SK-MEL-5 (cell line): ENCODE results near the gene HTR1E. TPM values are rescaled to one million over a fixed set of nuclear protein-coding genes. Genes with fewer than 3 reads are reported as not detected.

Experiments
- DNase-seq: peaks from one replicate; pipeline ENCODE4 v3.0.0-alpha.2; 2016; ENCODE audit warnings: low read depth, low spot score
- in situ Hi-C: cut with HindIII; loops from 2 replicates; pipeline ENCODE4 v1.10.0; 2016; ENCODE audit warnings: low sequenced_read_pairs, high pct_unique_total_duplicates, low pct_unique_long_range_greater_than_20kb
- small RNA-seq, 2 experiments: library from RNA; depleted of rRNA; stranded (forward); fragments of <200 nt; gene quantifications; one replicate each; pipeline ENCODE3, GENCODE V24; 2014
- total RNA-seq: library from RNA; depleted of rRNA; stranded (reverse); fragments of >200 nt; shearing (Covaris generic); gene quantifications from 2 replicates; pipeline ENCODE4 v1.2.3, GENCODE V29; 2014; rRNA removed

Gene HTR1E
- total RNA-seq, 1 experiment from 2014 or later = not detected

DNA sequence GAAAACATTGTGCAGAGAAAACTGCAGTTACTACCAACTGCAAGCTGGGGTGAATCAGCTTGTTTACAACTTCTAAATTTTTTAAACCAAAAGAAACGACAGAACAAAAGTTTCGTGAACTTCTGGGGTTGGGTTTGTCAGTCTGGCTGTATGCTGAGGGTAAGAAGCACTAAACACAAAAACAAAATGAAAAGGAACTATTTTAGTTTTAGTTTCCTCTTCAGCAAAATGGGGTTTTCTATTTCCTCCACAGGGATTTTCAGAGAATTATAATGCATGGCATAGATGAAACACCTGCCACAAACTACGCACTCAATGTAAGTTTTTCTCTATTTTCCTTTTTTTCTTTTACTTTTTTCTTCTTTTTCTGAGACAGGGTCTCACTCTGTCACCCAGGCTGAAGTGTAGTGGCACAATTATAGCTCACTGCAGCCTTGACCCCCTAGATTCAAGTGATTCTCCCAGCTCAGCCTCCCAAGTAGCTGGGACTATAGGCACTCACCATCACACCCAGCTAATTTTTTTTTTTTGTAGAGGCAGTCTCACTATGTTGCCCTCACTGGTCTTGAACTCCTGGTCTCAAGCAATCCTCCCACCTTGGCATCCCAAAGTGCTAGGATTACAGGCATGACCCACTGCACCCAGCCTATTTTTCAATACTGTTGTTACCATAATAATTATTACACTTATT is 117.0 kb downstream of the HTR1E start:
- no peak for DNase-seq
- in situ Hi-C loops = no loop called here

DNA sequence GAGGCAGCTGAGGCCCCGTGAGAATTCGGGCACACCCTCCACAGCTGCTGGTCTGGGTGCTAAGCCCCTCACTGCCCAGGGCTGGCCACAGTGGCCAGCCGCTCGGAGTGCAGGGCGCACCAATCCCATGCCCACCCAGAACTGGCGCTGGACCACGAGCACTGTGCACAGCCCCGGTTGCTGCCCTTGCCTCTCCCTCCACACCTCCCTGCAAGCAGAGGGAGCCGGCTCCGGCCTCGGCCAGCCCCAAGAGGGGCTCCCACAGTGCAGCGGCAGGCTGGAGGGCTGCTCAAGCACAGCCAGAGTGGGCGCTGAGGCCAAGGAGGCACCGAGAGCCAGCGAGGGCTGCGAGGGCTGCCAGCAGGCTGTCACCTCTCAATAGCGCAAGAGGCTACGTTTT is 122.6 kb downstream of the HTR1E start:
- in situ Hi-C loops = no loop called here
- no peak for DNase-seq

DNA sequence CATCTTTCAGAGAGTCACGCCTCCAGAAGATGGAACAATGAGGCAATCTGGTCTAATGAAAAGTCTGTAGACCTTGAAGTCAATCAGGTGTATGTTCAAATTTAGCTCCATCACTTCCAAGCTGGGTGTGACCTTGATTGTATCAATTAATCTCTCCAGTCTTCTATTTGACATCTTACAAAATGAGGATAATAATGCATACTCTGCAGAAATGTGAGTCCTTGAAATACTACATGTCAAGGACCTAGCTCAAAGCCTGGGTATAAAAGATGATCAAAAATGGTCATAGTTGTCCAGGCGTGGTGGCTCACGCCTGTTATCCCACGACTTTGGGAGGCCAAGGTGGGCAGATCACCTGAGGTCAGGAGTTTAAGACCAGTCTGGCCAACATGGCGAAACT is 127.8 kb downstream of the HTR1E start:
- in situ Hi-C loops = no loop called here
- no peak for DNase-seq

Small RNA genes lying within 50 kb of the gene (small RNA-seq; reads per million reads assigned to genes)
- gene AL157777.2 (0 reads per million in 2 experiments), gene MTHFD2P2 (0 reads per million in 2 experiments)

Other genes starting within 250 kb of the HTR1E start
- 0.55 TPM in 1 of 2 replicates, not detected in the other for gene CGA, start 157.6 kb downstream of the HTR1E start, total RNA-seq
- gene ZNF292, start 218.0 kb downstream of the HTR1E start, total RNA-seq = 9.7 and 10.1 TPM in 2 replicates